ENCODE results near the gene ARPC1A.

The ARPC1A gene

GRCh38 chr7:99305473-99306260, 20.0 kb upstream of the ARPC1A start:
- Histone ChIP-seq H3K4me2 (ENCODE audit: low read depth, low read length, poor library complexity, severe bottlenecking) (no peak overlapping the region), H2AFZ (ENCODE audit: low read length) (no peak overlapping the region), H3K36me3 (ENCODE audit: insufficient read depth, low read length) (no peaks in the 10 kb centered on the region), H3K4me1 (ENCODE audit: insufficient read depth, low read length, poor library complexity, severe bottlenecking) (no peaks in the 10 kb centered on the region), H3K79me2 (ENCODE audit: insufficient read depth, low read length) (no peaks in the 10 kb centered on the region), H3K9me2 (replicated peaks; ENCODE audit: low read depth, low read length) (no peaks in the 10 kb centered on the region), H3F3A (ENCODE audit: low read depth) (no peaks in the 10 kb centered on the region), H4K20me1 (ENCODE audit: insufficient read depth, low read length, poor library complexity, severe bottlenecking) (no peaks in the 10 kb centered on the region), H3K9ac (ENCODE audit: low read depth, low read length, poor library complexity, severe bottlenecking) (no peak overlapping the region), H3K9me3 (ENCODE audit: insufficient read depth, low read depth, low read length) (no peaks in the 10 kb centered on the region), H3K4me3 (ENCODE audit: low read length, poor library complexity, severe bottlenecking) (no peak overlapping the region), H3K27me3 (ENCODE audit: insufficient read depth, low read length, poor library complexity, severe bottlenecking) (no peaks in the 10 kb centered on the region)
- TF ChIP-seq, protein P1, sequence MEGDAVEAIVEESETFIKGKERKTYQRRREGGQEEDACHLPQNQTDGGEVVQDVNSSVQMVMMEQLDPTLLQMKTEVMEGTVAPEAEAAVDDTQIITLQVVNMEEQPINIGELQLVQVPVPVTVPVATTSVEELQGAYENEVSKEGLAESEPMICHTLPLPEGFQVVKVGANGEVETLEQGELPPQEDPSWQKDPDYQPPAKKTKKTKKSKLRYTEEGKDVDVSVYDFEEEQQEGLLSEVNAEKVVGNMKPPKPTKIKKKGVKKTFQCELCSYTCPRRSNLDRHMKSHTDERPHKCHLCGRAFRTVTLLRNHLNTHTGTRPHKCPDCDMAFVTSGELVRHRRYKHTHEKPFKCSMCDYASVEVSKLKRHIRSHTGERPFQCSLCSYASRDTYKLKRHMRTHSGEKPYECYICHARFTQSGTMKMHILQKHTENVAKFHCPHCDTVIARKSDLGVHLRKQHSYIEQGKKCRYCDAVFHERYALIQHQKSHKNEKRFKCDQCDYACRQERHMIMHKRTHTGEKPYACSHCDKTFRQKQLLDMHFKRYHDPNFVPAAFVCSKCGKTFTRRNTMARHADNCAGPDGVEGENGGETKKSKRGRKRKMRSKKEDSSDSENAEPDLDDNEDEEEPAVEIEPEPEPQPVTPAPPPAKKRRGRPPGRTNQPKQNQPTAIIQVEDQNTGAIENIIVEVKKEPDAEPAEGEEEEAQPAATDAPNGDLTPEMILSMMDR (conservative IDR thresholded peaks at IDR 0.05; ENCODE audit: low read length) = no peak
- no peak for TF ChIP-seq EZH2phosphoT487 (IDR thresholded peaks at IDR 0.05; ENCODE audit: borderline replicate concordance)

GRCh38 chr7:99308461-99309074, 17.1 kb upstream of the ARPC1A start:
- H4K20me1 ChIP-seq (ENCODE audit: insufficient read depth, low read length, poor library complexity, severe bottlenecking) = no peaks in the 10 kb centered on the region
- H3K79me2 ChIP-seq (ENCODE audit: insufficient read depth, low read length) = no peaks in the 10 kb centered on the region
- no peak overlapping the region for H3K4me2 ChIP-seq (ENCODE audit: low read depth, low read length, poor library complexity, severe bottlenecking)
- H3K4me3 ChIP-seq (ENCODE audit: low read length, poor library complexity, severe bottlenecking) = no peak overlapping the region
- no peaks in the 10 kb centered on the region for H3K9me2 ChIP-seq (replicated peaks; ENCODE audit: low read depth, low read length)
- H3K27me3 ChIP-seq (ENCODE audit: insufficient read depth, low read length, poor library complexity, severe bottlenecking) = no peaks in the 10 kb centered on the region
- H3K36me3 ChIP-seq (ENCODE audit: insufficient read depth, low read length) = no peaks in the 10 kb centered on the region
- H3K9ac ChIP-seq (ENCODE audit: low read depth, low read length, poor library complexity, severe bottlenecking) = no peak overlapping the region
- no peak overlapping the region for H2AFZ ChIP-seq (ENCODE audit: low read length)
- TF ChIP-seq EZH2phosphoT487 (IDR thresholded peaks at IDR 0.05; ENCODE audit: borderline replicate concordance) = no peak
- TF ChIP-seq, protein P1 (conservative IDR thresholded peaks at IDR 0.05; ENCODE audit: low read length) = no peak
- no peaks in the 10 kb centered on the region for H3K9me3 ChIP-seq (ENCODE audit: insufficient read depth, low read depth, low read length)
- no peaks in the 10 kb centered on the region for H3F3A ChIP-seq (ENCODE audit: low read depth)
- H3K4me1 ChIP-seq (ENCODE audit: insufficient read depth, low read length, poor library complexity, severe bottlenecking) = no peaks in the 10 kb centered on the region

GRCh38 chr7:99309111-99309510, 16.6 kb upstream of the ARPC1A start:
- Histone ChIP-seq H3K36me3 (ENCODE audit: insufficient read depth, low read length) (no peaks in the 10 kb centered on the region), H3K4me1 (ENCODE audit: insufficient read depth, low read length, poor library complexity, severe bottlenecking) (no peaks in the 10 kb centered on the region), H4K20me1 (ENCODE audit: insufficient read depth, low read length, poor library complexity, severe bottlenecking) (no peaks in the 10 kb centered on the region), H3F3A (ENCODE audit: low read depth) (no peaks in the 10 kb centered on the region), H2AFZ (ENCODE audit: low read length) (no peak overlapping the region), H3K4me2 (ENCODE audit: low read depth, low read length, poor library complexity, severe bottlenecking) (no peak overlapping the region), H3K79me2 (ENCODE audit: insufficient read depth, low read length) (no peaks in the 10 kb centered on the region), H3K9me2 (replicated peaks; ENCODE audit: low read depth, low read length) (no peaks in the 10 kb centered on the region), H3K9me3 (ENCODE audit: insufficient read depth, low read depth, low read length) (no peaks in the 10 kb centered on the region), H3K9ac (ENCODE audit: low read depth, low read length, poor library complexity, severe bottlenecking) (no peak overlapping the region), H3K4me3 (ENCODE audit: low read length, poor library complexity, severe bottlenecking) (no peak overlapping the region), H3K27me3 (ENCODE audit: insufficient read depth, low read length, poor library complexity, severe bottlenecking) (no peaks in the 10 kb centered on the region)
- TF ChIP-seq, protein P1 (conservative IDR thresholded peaks at IDR 0.05; ENCODE audit: low read length) = no peak
- TF ChIP-seq EZH2phosphoT487 (IDR thresholded peaks at IDR 0.05; ENCODE audit: borderline replicate concordance) = no peak
